ENCODE measurements around the gene KCNJ18.
"Not testable (repeated sequence)": the region's sequence is repeated elsewhere in the genome, so short reads cannot be mapped to it uniquely, and the experiment has no call there.

KCNJ18 gene

DNA sequence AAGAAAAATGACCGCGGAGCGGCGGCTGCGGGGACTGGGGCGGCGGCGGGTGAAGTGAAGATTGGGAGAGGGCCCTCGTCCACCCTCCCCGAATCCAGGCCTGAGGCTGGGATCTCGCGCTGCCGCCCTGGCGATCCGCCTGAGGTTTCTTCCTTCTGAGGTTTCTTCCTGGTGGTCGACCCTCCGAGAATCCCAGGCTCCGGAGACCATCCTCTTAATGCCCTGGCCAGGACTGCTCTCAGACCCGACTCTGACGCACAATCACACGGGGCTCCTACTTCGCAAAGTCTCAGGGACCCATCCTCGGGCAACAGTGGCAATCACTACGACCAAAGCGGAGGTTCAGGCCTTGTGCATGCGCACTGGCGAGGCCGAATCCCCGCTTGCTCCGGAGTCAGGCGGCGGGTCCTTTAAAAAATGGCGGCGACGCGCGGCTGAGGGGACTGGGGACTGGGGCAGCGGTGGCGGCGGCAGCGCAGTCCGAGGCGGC is 18.0 kb upstream of the KCNJ18 start:
- DNase-seq (ENCODE audit: low read depth, low spot score): no peak

DNA sequence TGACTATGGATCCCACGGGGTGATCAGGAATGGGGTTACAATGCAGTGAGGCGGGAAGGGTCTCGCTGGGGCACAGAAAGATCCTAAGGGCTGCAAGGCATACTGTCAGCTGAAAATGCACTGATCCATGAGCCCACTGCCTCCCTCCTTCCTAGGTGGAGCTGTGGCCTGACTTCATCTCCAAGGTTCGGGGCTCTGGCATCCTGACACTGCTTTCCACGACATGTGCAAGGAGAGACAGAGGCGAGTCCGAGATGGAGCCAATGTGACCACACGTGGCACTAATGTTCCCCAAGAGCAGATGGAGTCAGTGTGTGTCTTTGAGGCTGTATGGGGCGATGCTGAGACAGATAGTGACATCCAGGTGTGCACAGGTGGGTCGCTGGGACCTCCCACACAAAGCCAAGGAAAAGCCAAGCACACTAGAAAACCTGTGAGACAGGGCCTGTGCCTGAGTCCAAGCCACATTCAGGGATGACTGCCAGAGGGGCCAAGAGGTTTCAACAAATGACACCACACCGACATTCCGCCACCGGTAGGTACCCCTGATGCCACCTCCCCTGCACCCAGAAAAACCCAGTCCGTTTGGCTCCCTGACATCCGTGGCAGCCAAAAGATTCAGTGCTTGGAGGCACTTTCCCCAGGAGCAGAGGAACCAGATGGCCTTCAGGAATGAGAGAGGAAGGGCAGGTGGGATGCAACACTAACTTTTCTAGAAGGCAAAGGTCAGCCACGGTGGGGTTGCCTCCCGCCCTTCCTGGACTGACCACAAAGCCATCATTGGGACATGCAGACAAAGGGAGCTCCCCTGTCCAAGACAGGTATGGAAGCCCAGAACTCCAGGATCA is 17.2 kb upstream of the KCNJ18 start:
- not testable (repeated sequence) for H3K36me3 ChIP-seq (ENCODE audit: insufficient read depth, insufficient read length, low read length); H3K9ac ChIP-seq (ENCODE audit: insufficient read length, low read depth); H3K4me1 ChIP-seq (ENCODE audit: insufficient read depth, insufficient read length); H3K4me3 ChIP-seq (ENCODE audit: insufficient read length, low read depth); H3K9me3 ChIP-seq (ENCODE audit: insufficient read depth, low read length); DNase-seq (ENCODE audit: low read depth, low spot score)
- H3K27me3 ChIP-seq (ENCODE audit: insufficient read depth, insufficient read length): peaks cover 26% of the 10 kb centered on the region

More for the DNA sequence above, 18.0 kb upstream of the KCNJ18 start:
- Histone ChIP-seq H3K9me3 (ENCODE audit: insufficient read depth, low read length) (no peaks in the 10 kb centered on the region; the same call in 1 of the 2 replicates), H3K4me1 (ENCODE audit: insufficient read depth, insufficient read length) (peaks cover 7% of the 10 kb centered on the region), H3K4me3 (ENCODE audit: insufficient read length, low read depth) (no peak overlapping the region), H3K27me3 (ENCODE audit: insufficient read depth, insufficient read length) (peaks cover 32% of the 10 kb centered on the region), H3K36me3 (ENCODE audit: insufficient read depth, insufficient read length, low read length) (no peaks in the 10 kb centered on the region), H3K9ac (ENCODE audit: insufficient read length, low read depth) (no peak overlapping the region)
- TF ChIP-seq YY1 (IDR thresholded peaks at IDR 0.05; ENCODE audit: insufficient read depth, insufficient read length) (no peak), ZNF274 (IDR thresholded peaks at IDR 0.05; ENCODE audit: low read depth, low read length) (no peak), SUZ12 (IDR thresholded peaks at IDR 0.05; ENCODE audit: extremely low read depth, insufficient read depth, insufficient read length) (no peak)

DNA sequence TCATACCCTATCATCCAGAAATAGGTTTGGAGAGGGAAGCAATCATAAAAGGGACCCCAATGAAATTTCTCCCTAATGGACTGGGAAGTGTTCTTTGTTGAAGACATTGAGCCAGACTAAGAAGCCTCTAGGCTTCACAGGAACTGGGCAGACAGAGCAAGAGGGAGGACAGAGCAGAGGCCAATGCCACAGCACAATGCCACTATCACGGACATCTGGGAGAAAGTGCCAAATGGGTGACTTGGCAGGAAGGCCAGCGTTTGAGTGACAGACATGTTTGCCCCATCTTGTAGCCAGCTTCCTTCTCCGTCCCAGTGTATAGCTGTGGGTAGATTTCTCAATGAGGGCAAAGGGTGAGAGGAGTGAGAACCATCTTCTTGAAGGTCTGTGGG is 16.6 kb upstream of the KCNJ18 start:
- not testable (repeated sequence) for H3K9ac ChIP-seq (ENCODE audit: insufficient read length, low read depth); H3K4me3 ChIP-seq (ENCODE audit: insufficient read length, low read depth); H3K36me3 ChIP-seq (ENCODE audit: insufficient read depth, insufficient read length, low read length); H3K9me3 ChIP-seq (ENCODE audit: insufficient read depth, low read length); DNase-seq (ENCODE audit: low read depth, low spot score); H3K4me1 ChIP-seq (ENCODE audit: insufficient read depth, insufficient read length)
- H3K27me3 ChIP-seq (ENCODE audit: insufficient read depth, insufficient read length): peaks cover 26% of the 10 kb centered on the region

DNA sequence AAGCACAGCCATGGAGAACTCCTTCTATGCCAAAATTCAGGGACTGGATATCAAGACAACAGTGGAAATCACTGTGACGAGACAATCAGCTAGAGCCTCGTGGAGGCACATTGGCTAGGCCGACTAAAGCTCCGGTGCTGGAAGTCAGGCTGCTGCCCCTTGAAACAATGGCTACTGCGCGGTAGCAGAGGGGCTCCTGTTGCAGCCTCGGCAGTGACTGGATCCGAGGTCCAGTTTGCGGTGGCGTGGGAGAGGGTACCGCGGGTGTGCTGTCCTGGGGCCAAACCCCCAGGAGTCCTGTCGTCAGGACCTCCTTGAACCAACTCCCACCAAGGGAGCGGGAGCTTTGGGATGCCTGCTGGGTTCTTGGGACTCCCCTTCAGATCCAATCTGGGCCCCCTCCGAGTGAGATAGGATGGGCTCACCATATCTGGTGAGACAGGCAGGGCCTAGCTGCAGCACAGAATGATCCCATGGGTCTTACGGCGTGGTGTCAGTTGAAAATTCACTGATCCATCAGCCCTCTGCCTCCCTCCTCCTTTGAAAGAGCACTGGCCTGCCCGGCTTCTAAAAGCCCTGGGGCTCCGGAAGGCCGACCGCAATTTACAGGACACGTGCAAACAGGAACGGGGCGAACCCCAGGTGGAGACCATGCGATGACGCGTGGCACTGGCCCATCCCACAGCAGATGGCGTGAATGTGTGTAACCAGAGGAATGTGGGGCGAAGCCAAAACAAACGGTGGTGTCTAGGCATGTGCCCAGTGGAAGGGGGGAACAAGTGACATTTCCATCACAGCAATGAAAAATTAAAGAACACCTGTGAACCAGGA is 15.8 kb upstream of the KCNJ18 start:
- H3K36me3 ChIP-seq (ENCODE audit: insufficient read depth, insufficient read length, low read length): no peaks in the 10 kb centered on the region
- peaks cover 3% of the 10 kb centered on the region for H3K4me1 ChIP-seq (ENCODE audit: insufficient read depth, insufficient read length)
- DNase-seq (ENCODE audit: low read depth, low spot score): no peak
- H3K4me3 ChIP-seq (ENCODE audit: insufficient read length, low read depth): no peak overlapping the region
- H3K9me3 ChIP-seq (ENCODE audit: insufficient read depth, low read length): no peaks in the 10 kb centered on the region; the same call in 1 of the 2 replicates
- TF ChIP-seq ZNF274 (IDR thresholded peaks at IDR 0.05; ENCODE audit: low read depth, low read length) (no peak), SUZ12 (IDR thresholded peaks at IDR 0.05; ENCODE audit: extremely low read depth, insufficient read depth, insufficient read length) (no peak), YY1 (IDR thresholded peaks at IDR 0.05; ENCODE audit: insufficient read depth, insufficient read length) (no peak)
- H3K27me3 ChIP-seq (ENCODE audit: insufficient read depth, insufficient read length): peaks cover 25% of the 10 kb centered on the region
- no peak overlapping the region for H3K9ac ChIP-seq (ENCODE audit: insufficient read length, low read depth)

- Histone ChIP-seq H3K36me3 (ENCODE audit: insufficient read depth, insufficient read length, low read length) (no peaks in the 10 kb centered on the region), H3K4me3 (ENCODE audit: insufficient read length, low read depth) (no peak overlapping the region), H3K4me1 (ENCODE audit: insufficient read depth, insufficient read length) (peaks cover 3% of the 10 kb centered on the region), H3K9me3 (ENCODE audit: insufficient read depth, low read length) (no peaks in the 10 kb centered on the region; the same call in 1 of the 2 replicates), H3K27me3 (ENCODE audit: insufficient read depth, insufficient read length) (peaks cover 18% of the 10 kb centered on the region), H3K9ac (ENCODE audit: insufficient read length, low read depth) (no peak overlapping the region)
- no peak for TF ChIP-seq ZNF274 (IDR thresholded peaks at IDR 0.05; ENCODE audit: low read depth, low read length)
- TF ChIP-seq YY1 (IDR thresholded peaks at IDR 0.05; ENCODE audit: insufficient read depth, insufficient read length): no peak
- TF ChIP-seq SUZ12 (IDR thresholded peaks at IDR 0.05; ENCODE audit: extremely low read depth, insufficient read depth, insufficient read length): no peak
- DNase-seq (ENCODE audit: low read depth, low spot score): no peak
These were observed 15.0 kb upstream of the KCNJ18 start for GRCh38 chr17:21677126-21677910.

GRCh38 chr17:21677911-21678310 is 14.4 kb upstream of the KCNJ18 start:
- H3K4me1 ChIP-seq (ENCODE audit: insufficient read depth, insufficient read length): peaks cover 3% of the 10 kb centered on the region
- peaks cover 18% of the 10 kb centered on the region for H3K27me3 ChIP-seq (ENCODE audit: insufficient read depth, insufficient read length)

More at GRCh38 chr17:21677911-21678310, 14.4 kb upstream of the KCNJ18 start:
- Histone ChIP-seq H3K36me3 (ENCODE audit: insufficient read depth, insufficient read length, low read length) (no peaks in the 10 kb centered on the region), H3K9ac (ENCODE audit: insufficient read length, low read depth) (no peak overlapping the region), H3K9me3 (ENCODE audit: insufficient read depth, low read length) (no peaks in the 10 kb centered on the region; the same call in 1 of the 2 replicates), H3K4me3 (ENCODE audit: insufficient read length, low read depth) (no peak overlapping the region)
- no peak for DNase-seq (ENCODE audit: low read depth, low spot score)
- TF ChIP-seq ZNF274 (IDR thresholded peaks at IDR 0.05; ENCODE audit: low read depth, low read length): no peak
- TF ChIP-seq YY1 (IDR thresholded peaks at IDR 0.05; ENCODE audit: insufficient read depth, insufficient read length): no peak
- no peak for TF ChIP-seq SUZ12 (IDR thresholded peaks at IDR 0.05; ENCODE audit: extremely low read depth, insufficient read depth, insufficient read length)

Measured in NT2/D1 (cell line).